Activated T-cell treated with anti-CD3 and anti-CD28 coated beads, Interleukin-2, amount 50 U/mL, for 1 hour (primary cell): Measurements from ENCODE around the gene METTL25B.
A peak's percentile ranks its signal among the peaks of the same experiment; 100 is the strongest.
"Not testable (repeated sequence)": the region's sequence is repeated elsewhere in the genome, so short reads cannot be mapped to it uniquely, and the experiment has no call there.

Experiments used
- DNase-seq: peaks from one replicate; pipeline ENCODE4 v3.0.0-alpha.2; 2020

METTL25B gene

DNA sequence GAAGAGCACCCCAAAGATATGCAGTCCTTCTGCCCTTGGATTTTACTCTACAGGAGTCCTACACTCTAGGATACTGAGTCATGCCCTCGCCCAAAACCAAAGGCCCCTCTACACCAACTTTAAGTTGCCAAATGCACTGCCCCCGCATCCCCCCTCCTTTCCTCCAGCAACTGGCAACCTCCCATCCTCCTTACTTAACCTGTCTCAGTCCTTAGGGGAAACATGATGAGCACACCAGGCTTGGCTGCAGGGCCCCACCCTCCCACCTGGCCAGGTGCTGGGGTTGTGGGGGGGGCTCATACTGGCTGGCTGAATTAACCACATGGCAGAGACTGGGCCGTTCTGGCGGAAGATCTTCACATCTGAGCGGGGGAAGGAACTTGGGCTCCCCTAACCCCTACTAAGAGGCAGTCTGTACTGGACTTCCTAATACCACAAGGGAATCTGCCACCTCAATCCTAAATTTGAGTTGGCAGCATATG lies 22.0 kb downstream of the METTL25B start:
- peak; percentile 51 for DNase-seq

DNA sequence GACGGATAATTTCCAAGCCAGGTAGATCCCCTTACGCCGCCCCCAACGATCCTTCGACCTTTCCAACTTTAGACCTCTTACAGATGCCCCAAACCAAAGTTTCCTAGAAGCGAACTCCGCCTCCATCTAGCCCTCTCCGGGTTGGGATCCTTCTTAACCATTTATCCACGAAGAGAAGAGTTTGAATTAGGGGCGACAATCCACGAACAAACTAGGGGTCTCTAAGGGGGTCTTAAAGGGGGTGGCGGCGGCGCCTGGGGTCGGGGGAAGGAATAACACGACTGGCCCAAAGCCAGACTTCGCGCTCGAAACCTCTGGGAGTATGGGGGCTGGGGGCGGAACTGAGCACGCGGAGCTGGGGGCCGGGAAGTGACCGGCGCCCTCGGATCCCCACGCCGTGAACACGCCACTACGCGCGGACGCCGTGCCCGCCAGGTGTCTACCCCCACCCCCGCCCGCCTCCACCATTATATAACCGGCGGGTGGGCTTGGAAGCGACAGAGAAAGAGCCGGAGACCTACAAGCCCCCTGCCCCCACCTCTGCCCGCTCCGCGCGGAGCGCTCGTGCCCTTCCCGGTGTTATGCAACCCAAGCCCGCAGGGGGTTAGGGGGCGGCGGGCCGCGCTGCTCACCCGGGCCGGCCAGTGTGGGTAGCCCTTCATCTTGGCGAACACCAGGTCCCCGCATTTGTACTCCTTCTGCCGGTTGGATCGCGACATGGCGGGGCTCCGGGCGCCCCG lies 22.6 kb downstream of the METTL25B start:
- no peak for DNase-seq

DNA sequence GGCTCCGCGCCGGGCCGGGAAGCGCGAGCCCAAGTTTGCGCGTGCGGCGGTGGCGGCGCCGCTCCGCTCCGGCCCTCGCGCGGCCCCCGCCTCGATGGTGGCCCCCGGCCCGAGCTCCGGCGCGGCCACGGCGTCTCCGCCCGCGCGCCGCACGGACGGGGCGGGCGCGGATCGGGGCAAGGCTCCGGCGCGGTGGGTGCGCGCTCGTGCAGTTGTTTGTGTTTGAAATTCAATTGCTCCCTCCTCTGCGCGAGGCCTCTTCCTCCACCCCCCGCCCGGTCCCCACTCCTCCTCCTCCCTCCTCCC lies 23.1 kb downstream of the METTL25B start, which contains the start of gene HDGF:
TSS of gene HDGF (minus strand) at position 225 of the 306 bp plus-strand sequence. CDS start 246 bp downstream, outside the sequence.
- DNase-seq, result no peak

DNA sequence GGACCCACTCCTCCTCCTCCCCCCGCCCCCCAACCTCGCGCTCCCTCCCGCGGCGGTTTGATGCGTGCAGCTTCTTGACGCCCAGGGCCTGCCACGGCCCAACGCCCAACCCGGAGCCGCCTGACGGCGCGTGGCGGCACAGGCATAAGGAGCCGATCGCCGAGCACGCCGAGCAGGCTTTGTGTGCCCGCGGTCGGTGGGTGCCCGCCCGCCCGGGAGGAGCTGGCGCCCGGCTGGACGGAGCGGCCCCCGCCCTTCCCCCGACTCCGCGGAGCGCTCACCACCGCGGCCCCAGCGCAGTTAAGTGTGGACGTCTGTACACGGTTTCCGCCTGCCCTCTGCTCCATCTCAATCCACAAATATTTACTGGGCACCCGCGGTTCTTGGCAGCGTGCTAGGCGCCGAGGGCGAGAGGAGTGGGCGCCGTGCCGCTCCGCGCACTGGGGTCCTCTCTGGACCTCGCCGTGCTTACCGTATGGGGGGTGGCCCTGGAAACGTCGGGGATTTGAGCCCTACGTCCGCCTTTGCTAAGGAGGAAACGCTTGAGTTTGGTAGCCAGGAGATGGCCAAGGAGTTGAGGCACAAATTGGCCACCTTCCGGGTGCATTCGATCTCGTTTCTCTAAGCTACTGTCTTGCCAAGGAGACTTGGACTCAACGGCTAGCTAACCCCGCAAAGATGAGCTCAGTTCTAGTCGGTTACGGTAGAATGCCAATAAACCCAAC lies 23.6 kb downstream of the METTL25B start:
- DNase-seq, result peak; percentile 95

DNA sequence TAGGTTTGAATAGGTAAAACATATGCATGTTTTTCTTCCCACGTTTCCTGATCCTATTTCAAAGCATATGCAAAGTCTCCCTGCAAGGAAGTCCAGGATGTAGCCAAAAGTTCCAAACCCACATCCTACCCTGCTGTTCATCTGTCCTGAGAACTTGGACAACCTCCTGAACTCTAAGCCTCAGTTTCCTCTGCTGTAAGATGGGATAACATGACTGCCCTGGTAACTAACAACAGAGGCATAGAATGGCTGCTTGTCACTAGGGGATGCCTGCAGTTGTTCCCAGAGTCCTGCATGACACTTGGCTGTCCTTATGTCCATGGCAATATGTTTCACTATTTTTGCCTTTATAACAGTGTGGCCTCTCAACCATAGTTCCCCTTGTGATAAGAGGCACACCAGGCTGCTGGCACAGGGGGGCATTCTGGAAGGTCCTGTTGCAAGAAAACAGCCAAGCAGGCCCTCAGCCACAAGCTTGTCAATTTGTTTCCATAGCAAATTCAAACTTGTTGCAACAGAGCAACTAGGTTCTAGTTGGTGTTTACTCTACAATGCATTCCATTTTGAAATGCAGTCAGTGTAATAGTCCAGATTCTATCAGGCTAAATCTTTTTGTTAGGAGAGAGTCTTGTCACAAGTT lies 24.7 kb downstream of the METTL25B start:
- no peak for DNase-seq

DNA sequence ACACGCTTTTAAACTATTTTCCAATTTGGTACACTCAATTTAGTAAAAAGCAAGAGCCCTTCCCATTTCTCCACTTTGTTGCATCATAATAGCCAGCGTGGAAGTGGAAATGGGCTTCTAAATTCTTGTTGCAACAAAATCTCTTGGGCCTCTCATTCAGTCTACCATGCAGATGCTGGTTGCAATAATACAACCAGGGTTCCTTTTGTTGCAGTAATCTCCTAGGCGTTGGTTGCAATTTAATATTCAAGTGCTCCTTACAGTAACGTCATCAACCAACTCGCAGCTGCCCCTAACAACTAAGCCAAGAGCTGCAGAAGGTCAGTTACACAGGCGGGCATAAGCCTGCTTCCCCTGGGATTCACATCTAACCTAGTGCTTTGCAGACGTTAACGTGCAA lies 25.9 kb downstream of the METTL25B start:
- DNase-seq, result no peak

DNA sequence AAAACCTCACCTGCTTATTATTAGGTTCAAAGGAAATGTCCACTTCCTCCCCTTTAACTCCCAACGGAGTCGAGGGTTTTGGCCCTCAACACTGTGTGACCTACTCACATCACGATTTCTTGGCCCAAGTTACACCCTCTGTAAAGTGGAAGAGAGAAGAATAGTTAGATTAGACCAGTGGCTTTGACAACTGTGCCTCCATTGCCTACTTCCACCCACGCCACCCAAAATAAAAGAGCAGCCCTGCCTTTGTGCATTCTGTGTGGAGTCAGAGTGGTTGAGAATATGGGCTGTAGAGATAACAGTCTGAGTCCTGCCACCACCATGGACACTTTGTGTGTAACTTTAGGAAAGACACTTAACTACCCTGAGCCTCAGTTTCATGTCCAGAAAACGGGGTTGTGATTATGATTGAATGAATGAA lies 27.3 kb downstream of the METTL25B start:
- DNase-seq, result no peak

DNA sequence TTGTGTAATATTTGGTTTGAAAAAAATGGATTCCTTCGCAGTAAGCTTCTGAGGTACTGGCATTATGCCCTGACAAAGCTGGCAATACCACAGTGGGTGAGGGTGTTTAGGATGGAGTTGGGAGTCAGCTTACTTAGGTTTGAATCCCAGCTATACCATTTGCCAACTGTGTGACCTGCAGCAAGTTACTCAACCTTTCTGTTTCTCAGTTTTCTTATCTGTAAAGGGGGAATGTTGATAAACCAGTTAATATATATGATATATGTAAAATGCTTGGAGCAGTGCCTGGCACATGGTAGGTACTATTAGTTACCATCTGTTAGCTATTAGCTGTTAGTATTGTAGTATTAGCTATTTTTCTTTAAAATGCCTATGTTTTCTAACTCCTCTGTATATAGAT lies 28.1 kb downstream of the METTL25B start:
- DNase-seq, result no peak

DNA sequence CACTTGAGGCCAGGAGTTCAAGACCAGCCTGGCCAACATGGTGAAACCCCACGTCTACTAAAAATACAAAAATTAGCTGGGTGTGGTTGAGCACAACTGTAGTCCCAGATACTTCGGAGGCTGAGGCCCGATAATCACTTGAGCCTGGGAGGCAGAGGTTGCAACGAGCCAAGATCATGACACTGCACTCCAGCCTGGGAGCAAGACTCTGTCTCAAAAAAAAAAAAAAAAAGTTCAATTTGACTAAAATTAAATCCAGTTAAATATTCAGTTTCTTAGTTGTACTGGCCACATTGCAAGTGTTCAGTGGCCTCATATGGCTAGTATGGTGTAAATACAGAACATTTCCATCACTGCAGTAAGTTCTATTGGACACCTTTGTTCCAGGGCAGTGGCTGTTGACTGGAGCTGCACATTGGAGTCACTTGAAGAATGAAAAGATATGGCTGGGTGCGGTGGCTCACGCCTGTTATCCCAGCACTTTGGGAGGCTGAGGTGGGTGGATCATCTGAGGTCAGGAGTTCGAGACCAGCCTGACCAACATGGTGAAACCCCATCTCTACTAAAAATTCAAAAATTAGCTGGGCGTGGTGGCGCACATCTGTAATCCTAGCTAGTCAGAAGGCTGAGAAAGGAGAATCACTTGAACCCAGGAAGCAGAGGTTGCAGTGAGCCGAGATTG lies 29.4 kb downstream of the METTL25B start:
- not testable (repeated sequence) for DNase-seq

DNA sequence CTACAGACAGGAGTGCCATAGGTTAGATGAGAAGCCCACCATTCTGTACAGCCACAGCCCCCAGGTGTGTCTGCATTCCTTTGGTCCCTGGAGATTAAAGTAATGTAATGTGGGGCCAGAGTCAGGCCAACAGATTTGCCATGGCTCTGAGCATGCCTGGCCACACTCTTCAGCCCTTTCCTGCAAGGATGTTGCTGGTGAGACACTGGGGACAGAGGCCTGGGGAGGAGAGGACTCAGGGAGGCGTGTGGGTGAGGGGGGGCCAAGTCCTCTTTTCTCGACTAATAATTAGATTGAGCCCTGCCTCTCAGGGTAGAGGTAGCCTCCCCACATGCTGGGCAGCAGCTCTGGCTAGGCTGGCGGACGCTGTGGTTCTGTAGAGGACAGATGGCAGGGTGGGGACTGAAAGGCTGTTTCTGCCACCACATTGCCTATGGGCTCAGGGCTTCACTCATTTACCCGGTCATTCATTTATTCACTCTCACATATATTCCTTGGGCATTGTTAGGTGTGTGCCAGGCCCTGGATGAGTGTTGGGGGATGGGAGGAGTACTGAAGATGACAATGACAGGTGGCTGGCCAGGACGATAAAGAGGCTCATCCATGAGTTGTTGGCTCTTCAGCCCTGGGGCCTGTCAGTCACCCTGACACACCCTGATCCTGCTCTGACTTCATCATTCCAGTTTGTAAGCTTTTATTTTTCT lies 32.0 kb downstream of the METTL25B start:
- no peak for DNase-seq

DNA sequence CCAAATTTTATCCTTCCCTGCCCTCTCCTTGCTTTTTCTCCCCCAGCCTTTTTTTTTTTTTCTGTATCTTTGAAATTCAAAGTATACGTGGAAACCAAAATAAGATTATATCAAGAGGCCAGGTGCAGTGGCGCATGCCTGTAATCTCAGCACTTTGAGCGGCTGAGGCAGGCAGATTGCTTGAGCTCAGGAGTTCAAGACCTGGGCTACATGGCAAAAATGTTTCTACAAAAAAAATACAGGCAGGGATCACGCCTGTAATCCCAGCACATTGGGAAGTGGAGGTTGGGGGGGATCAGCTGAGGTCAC lies 32.5 kb downstream of the METTL25B start:
- DNase-seq, result no peak

DNA sequence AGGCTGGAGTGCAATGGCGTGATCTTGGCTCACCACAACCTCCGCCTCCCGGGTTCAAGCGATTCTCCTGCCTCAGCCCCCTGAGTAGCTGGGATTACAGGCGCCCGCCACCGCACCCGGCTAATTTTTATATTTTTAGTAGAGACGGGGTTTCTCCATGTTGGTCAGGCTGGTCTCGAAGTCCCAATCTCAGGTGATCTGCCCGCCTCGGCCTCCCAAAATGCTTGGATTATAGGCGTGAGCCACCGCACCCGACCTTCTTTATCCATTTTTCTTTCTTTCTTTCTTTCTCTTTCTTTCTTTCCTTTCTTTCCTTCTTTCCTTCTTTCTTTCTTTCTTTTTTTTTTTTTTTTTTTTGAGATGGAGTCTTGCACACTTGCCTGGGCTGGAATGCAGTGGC lies 36.9 kb downstream of the METTL25B start:
- DNase-seq, result not testable (repeated sequence)

DNA sequence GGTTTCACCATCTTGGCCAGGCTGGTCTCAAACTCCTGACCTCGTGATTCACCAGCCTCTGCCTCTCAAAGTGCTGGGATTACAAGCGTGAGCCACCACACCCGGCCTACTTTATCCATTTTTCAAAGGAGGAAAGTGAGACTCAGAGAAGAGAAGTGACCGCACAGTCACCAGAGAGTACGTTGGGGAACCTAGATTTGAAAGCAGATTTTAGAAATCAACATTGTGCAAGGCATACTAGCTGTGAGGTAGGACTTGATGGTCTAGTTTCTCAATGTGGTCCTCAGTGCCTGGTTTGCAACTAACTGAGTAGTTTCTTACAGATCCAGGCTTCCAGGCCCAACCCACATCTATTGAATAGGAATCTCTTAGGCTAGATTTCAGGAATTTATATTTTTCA lies 37.4 kb downstream of the METTL25B start:
- DNase-seq, result no peak

DNA sequence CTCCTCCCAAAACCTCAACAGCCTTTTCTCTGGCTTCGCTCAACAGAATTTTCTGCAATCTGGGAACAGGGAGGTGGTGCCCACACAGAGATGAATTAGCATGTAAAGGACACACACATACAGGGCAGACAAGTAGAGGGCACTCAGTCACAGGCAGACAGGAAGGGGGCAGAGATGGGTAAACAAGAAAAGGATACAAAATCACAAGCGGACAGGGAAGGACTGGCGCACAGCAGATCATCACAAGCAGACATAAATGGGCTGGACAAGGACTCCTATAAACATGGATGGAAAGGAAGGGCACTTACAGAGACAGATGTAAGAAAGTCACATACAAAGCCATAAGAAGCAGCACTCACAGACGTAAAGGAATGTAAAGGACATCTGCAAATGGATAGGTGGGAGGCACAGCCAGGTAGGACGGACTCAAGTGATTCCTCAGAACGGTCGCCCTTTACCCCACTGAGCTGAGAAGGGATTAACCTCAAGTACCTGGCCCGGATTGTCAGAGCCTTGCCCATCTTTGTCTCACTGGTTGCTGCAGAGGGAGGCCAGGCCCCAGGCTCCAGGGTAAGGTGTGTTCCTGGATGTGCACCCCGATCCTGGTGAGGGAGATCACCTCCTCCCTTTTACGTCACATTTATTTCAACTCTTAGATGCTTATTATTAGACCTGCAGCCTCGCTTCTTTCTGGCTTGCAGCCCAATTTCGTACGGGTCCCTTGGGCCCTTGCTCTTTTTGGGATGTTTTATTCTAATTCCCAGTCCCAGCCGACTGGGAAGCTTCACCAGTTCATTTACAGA lies 38.2 kb downstream of the METTL25B start:
- DNase-seq, result no peak

DNA sequence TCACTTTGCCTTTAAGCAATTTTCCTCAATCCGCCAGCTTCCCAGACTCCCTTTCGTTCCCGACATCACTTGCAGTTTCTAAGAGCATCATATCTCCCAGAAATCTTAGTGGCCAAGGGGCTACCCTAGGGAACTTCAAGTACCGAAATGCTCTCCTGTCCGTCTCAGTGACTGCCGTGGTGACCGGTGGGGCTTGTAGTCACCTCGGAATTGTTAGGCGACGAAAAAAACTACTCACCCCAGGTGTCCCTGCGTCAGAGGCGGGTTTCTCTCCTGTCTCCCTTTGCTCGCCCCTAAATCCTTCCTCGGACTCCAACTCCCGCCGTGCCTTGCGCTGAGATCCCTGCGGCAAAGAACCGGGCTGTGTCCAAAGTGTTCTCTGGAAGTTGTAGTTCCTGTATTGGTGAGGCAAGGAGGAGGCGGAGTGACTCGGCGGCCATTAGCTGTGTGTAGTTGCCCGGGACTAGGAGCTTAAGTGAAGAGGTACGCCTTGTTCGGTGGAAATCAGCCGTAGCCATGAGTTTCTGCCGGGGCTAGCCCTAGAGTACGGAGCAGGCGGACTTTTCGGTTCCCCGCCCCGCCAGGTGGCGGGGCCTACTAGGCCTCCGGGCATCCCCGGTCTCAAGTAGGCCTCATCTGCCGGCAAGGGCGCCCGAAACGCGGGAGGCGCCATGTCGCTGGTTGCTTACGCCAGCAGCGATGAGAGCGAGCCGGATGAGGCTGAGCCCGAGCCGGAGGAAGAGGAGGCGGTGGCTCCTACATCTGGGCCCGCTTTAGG lies 39.0 kb downstream of the METTL25B start, which contains the start of gene PRCC:
TSS of gene PRCC (plus strand) at position 435 of the 778 bp plus-strand sequence. CDS start at position 672, 237 bp downstream.
- peak; percentile 94 for DNase-seq

DNA sequence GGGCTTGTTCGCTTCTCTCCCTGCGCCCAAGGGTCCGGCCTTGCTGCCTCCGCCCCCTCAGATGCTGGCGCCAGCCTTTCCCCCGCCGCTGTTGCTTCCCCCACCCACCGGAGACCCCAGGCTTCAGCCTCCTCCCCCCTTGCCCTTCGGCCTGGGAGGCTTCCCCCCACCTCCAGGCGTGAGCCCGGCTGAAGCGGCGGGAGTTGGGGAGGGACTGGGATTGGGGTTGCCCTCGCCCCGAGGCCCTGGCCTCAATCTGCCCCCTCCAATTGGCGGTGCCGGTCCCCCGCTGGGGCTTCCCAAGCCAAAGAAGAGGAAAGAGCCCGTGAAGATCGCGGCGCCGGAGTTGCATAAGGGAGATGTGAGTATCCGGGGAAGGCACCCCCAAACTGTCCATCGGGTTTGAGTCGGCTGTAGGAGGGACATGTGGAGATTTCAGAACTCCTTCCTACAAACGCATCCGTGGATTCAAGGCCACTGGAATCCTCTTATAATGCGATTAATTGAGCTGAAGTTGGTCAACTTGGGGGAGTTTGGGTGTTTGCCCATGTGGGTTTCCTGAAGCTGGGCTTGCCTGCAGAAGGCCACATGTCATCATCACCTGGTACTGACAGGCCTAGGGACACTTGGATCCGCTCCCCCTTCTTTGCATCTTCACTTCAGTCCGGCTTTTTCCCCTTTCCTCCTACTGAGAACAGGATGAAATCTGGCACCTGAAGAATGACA lies 39.8 kb downstream of the METTL25B start:
- no peak for DNase-seq

DNA sequence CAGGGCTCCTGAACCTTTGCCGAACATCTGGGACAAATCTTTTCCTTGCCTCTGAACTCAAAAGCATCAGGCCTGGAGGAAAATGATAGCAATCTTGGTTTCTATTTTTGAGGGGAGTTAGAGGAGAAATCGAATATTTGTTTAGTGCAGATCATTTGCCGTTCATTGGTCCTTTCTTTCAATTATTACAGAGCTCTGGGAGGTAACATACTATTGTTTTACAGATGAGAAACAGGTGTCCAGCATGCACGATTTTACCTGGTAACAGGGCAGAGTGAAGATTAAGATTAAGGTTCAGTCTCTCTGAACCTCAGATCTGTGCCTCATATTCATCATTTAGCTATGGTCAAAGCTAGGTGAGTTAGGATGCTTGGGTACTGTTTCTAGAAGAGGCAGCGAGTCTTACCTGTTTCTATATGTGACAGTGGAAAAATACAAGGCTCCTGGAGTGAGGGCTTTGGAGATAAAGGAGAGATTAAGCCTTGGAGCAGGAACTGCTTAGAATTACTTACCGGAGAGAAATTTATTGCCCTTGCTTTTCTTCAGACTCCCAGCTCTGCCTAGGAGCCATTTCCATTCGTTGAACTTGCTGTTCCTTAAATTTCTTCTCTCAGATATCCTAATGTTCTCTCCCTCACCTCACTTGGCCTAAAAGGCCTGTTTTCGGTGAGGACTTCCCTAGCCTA lies 40.5 kb downstream of the METTL25B start:
- no peak for DNase-seq

DNA sequence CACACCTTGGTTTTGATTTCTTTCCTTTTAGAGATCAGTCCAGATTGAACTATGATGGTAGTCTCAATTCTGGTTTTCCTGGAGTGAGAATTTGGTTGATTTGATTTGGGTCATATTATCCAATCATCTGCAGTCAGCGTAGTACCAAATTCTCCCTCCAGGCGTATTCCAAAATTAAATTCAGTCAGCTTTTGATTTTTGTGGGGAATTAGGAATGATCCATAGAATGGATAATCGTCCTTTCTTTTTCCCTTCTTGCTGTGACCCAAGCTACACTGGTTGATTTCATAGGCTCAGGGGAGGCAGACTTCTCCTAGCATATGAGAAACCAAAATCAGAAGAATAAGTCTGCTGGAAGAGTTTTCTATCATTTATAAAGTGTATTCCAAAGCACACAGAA lies 44.0 kb downstream of the METTL25B start:
- DNase-seq, result no peak

DNA sequence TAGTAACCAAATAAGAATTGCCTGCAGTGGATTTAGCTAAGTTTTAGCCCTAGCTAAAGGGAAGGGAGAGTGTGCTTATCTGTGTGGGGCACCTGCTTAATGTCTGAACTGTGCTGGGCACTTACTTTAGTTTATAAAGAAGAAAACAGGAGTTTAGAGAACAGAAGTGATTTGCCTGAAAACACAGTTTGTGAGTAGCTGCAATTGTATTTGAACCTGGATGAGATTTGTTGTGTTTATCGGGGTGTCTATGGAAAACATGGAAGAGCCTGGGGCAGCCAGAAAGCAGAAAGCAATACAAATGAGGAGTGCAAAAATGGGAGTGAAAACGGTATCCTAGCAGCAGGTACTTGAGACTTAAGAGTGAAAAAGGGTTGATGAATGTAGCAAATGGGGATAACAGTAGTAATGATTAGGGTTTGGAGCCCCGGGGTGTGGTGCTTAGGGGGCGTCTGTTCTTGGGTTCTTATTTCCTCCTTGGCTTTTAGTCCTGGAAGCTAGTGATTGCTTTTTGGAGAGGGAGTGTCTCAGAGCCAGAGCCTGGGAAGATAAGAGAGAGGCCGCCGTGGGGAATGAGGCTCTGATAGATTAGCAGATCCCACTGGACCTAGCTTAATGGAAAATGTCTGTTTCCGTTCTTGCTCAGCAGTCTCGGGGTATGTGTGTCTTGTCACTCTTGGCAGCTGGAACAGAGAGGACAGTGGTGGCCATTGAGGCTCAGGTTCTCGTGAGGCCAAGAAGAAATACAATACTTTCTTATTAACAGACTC lies 44.6 kb downstream of the METTL25B start:
- no peak for DNase-seq
